Measurements from ENCODE around the gene CXorf38.
"Not testable (repeated sequence)": the region's sequence is repeated elsewhere in the genome, so short reads cannot be mapped to it uniquely, and the experiment has no call there.

CXorf38 gene

GRCh38 chrX:40622479-40623138, 24.8 kb downstream of the CXorf38 start:
- no peak for DNase-seq (ENCODE audit: extremely low spot score)
- ChIA-PET CTCF (no interaction called here), POLR2A (interaction anchor here (0.5 kb wide), 1 partner anchor 251 kb away, joined by 4 read pairs; no protein-coding TSS in a partner anchor)
- TF ChIP-seq CTCF (IDR thresholded peaks at IDR 0.05; ENCODE audit: control extremely low read depth, extremely low read depth, low read depth, missing control alignments) = no peak

GRCh38 chrX:40617566-40617965, 29.8 kb downstream of the CXorf38 start:
- ChIA-PET CTCF (interaction anchor here (1.1 to 1.4 kb wide), 2 partner anchors 13 to 23 kb away, joined by 3 to 6 read pairs; no protein-coding TSS in a partner anchor), POLR2A (no interaction called here)
- TF ChIP-seq CTCF (IDR thresholded peaks at IDR 0.05; ENCODE audit: control extremely low read depth, extremely low read depth, low read depth, missing control alignments) = no peak
- no peak for DNase-seq (ENCODE audit: extremely low spot score)

GRCh38 chrX:40615976-40616375, 31.4 kb downstream of the CXorf38 start:
- no peak for TF ChIP-seq CTCF (IDR thresholded peaks at IDR 0.05; ENCODE audit: control extremely low read depth, extremely low read depth, low read depth, missing control alignments)
- ChIA-PET CTCF (no interaction called here), POLR2A (no interaction called here)
- no peak for DNase-seq (ENCODE audit: extremely low spot score)

GRCh38 chrX:40612511-40612910, 34.9 kb downstream of the CXorf38 start:
- ChIA-PET POLR2A (no interaction called here), CTCF (no interaction called here)
- no peak for DNase-seq (ENCODE audit: extremely low spot score)
- no peak for TF ChIP-seq CTCF (IDR thresholded peaks at IDR 0.05; ENCODE audit: control extremely low read depth, extremely low read depth, low read depth, missing control alignments)

- no peak for TF ChIP-seq CTCF (IDR thresholded peaks at IDR 0.05; ENCODE audit: control extremely low read depth, extremely low read depth, low read depth, missing control alignments)
- no peak for DNase-seq (ENCODE audit: extremely low spot score)
- POLR2A ChIA-PET = no interaction called here
- CTCF ChIA-PET = interaction anchor here (1.6 kb wide), 1 partner anchor 63 kb away, joined by 3 read pairs; no protein-coding TSS in a partner anchor
Measured at GRCh38 chrX:40607381-40607780, 40.0 kb downstream of the CXorf38 start.

GRCh38 chrX:40603446-40603845, 43.9 kb downstream of the CXorf38 start:
- DNase-seq (ENCODE audit: extremely low spot score) = no peak
- TF ChIP-seq CTCF (IDR thresholded peaks at IDR 0.05; ENCODE audit: control extremely low read depth, extremely low read depth, low read depth, missing control alignments) = no peak
- POLR2A ChIA-PET = no interaction called here
- CTCF ChIA-PET = interaction anchor here (1.0 to 2.2 kb wide), 3 partner anchors 14 to 60 kb away, joined by 3 to 6 read pairs (median 4); no protein-coding TSS in a partner anchor

GRCh38 chrX:40589616-40590321, 57.6 kb downstream of the CXorf38 start:
- DNase-seq (ENCODE audit: extremely low spot score); CTCF ChIA-PET; POLR2A ChIA-PET: not testable (repeated sequence)

- DNase-seq (ENCODE audit: extremely low spot score); POLR2A ChIA-PET: not testable (repeated sequence)
- CTCF ChIA-PET = interaction anchor here (1.0 kb wide), 1 partner anchor 16 kb away, joined by 4 read pairs; no protein-coding TSS in a partner anchor
Measured at GRCh38 chrX:40587623-40588022, 59.7 kb downstream of the CXorf38 start.
